GM21423 (cell line): ENCODE measurements around the gene ME1.
"Not testable (repeated sequence)": the region's sequence is repeated elsewhere in the genome, so short reads cannot be mapped to it uniquely, and the experiment has no call there.

Experiments used
- ATAC-seq: cut with Tn5 transposase; IDR thresholded peaks from one replicate; pipeline ENCODE4 v1.9.1; 2021; ENCODE audit warnings: mild to moderate bottlenecking, moderate library complexity; ENCODE audit not compliant: unreplicated experiment

ME1 gene

GRCh38 chr6:83192871-83193746, 237.7 kb downstream of the ME1 start, which contains the start of the genes PGM3 and RWDD2A:
Gene PGM3, minus strand, starts transcription at chr6:83193265. Its CDS starts 2,253 bp downstream, at chr6:83191012.
Gene RWDD2A, plus strand, starts transcription at chr6:83193357. Its CDS starts 1,095 bp downstream, at chr6:83194452.
- ATAC-seq, result peak; percentile 97

- no peak for ATAC-seq
Measured at GRCh38 chr6:83192456-83192855, 238.4 kb downstream of the ME1 start.

GRCh38 chr6:83191974-83192373, 238.9 kb downstream of the ME1 start:
- not testable (repeated sequence) for ATAC-seq

GRCh38 chr6:83190626-83191025, 240.2 kb downstream of the ME1 start:
- ATAC-seq, result no peak

- ATAC-seq, result no peak
Measured at GRCh38 chr6:83188501-83188900, 242.3 kb downstream of the ME1 start.

GRCh38 chr6:83185096-83185495, 245.8 kb downstream of the ME1 start:
- no peak for ATAC-seq

- no peak for ATAC-seq
Measured at GRCh38 chr6:83183082-83183828, 247.6 kb downstream of the ME1 start.

- no peak for ATAC-seq
Measured at GRCh38 chr6:83182114-83182513, 248.7 kb downstream of the ME1 start.

GRCh38 chr6:83180426-83180950, 250.4 kb downstream of the ME1 start:
- ATAC-seq, result no peak

- no peak for ATAC-seq
Measured at GRCh38 chr6:83176246-83176645, 254.6 kb downstream of the ME1 start.

- ATAC-seq, result no peak
Measured at GRCh38 chr6:83169511-83169910, 261.3 kb downstream of the ME1 start.

GRCh38 chr6:83169106-83169505, 261.7 kb downstream of the ME1 start:
- ATAC-seq, result no peak

- no peak for ATAC-seq
Measured at GRCh38 chr6:83168556-83168955, 262.3 kb downstream of the ME1 start.

GRCh38 chr6:83167726-83168278, 263.0 kb downstream of the ME1 start:
- ATAC-seq, result no peak
